HepG2 (cell line): ENCODE results near the gene SLC25A33. TPM values are rescaled to one million over a fixed set of nuclear protein-coding genes. Genes with fewer than 3 reads are reported as not detected.
A peak's percentile ranks its signal among the peaks of the same experiment; 100 is the strongest.

ENCODE experiments used
- AHR ChIP-seq: IDR thresholded peaks from 2 replicates; pipeline ENCODE4 v1.6.1; 2018; ENCODE audit warnings: missing genetic modification reagents, missing compliant biosample characterization
- LRRFIP1 ChIP-seq: sonication (generic); formaldehyde crosslinking; conservative IDR thresholded peaks from 2 replicates; pipeline ENCODE4 v1.4.0; 2020; ENCODE audit warnings: missing genetic modification reagents
- NFE2 ChIP-seq: sonication (generic); formaldehyde crosslinking; IDR thresholded peaks from 2 replicates; pipeline ENCODE4 v1.4.0; 2020; ENCODE audit warnings: missing genetic modification reagents
- SP2 ChIP-seq: sonication (generic); formaldehyde crosslinking; IDR thresholded peaks from 2 replicates; pipeline ENCODE4 v1.5.1; 2020; ENCODE audit warnings: mild to moderate bottlenecking, missing genetic modification reagents
- SP4 ChIP-seq: sonication (generic); formaldehyde crosslinking; IDR thresholded peaks from 2 replicates; pipeline ENCODE4 v1.8.1; 2023; ENCODE audit warnings: mild to moderate bottlenecking, missing genetic modification reagents
- ZFP90 ChIP-seq: sonication (generic); formaldehyde crosslinking; IDR thresholded peaks from 2 replicates; pipeline ENCODE4 v1.8.0; 2022; ENCODE audit warnings: missing genetic modification reagents, mild to moderate bottlenecking, inconsistent platforms, borderline replicate concordance
- ZNF263 ChIP-seq: sonication (generic); formaldehyde crosslinking; IDR thresholded peaks from 2 replicates; pipeline ENCODE4 v1.4.0; 2020; ENCODE audit warnings: missing genetic modification reagents
- ZNF543 ChIP-seq: sonication (generic); formaldehyde crosslinking; IDR thresholded peaks from 2 replicates; pipeline ENCODE4 v1.4.0; 2020; ENCODE audit warnings: mild to moderate bottlenecking, missing genetic modification reagents
- ZNF746 ChIP-seq: sonication (generic); formaldehyde crosslinking; IDR thresholded peaks from 2 replicates; pipeline ENCODE4 v1.8.0; 2022; ENCODE audit warnings: mild to moderate bottlenecking, missing genetic modification reagents
- ZSCAN5A ChIP-seq: sonication (generic); formaldehyde crosslinking; IDR thresholded peaks from 2 replicates; pipeline ENCODE4 v1.8.0; 2022; ENCODE audit warnings: mild to moderate bottlenecking, missing genetic modification reagents, borderline replicate concordance
- polyA plus RNA-seq, 8 experiments: library from polyadenylated mRNA; depleted of rRNA in 3 of 8; stranded (reverse) in 7 of 8; unstranded in 1 of 8; fragments of >200 nt; fragmentation: Illumina TruSeq in 4 of 8; extraction: Trizol in 4 of 8; gene quantifications; 2 replicates each; pipeline versions ENCODE4 v1.2.1 to v1.2.3, GENCODE V29; 2011 to 2016; ENCODE audit warnings: low read depth in 4 of 8, missing spikeins in 1 of 8, mixed read lengths in 1 of 8; ENCODE audit not compliant: insufficient read depth in 1 of 8
- total RNA-seq, 5 experiments: library from RNA; depleted of rRNA; stranded (reverse); fragments of >200 nt; fragmentation: Illumina TruSeq; extraction: Trizol; gene quantifications; 2 replicates each; pipeline ENCODE4 v1.2.3, GENCODE V29; 2016; ENCODE audit warnings: low read depth in 1 of 5
- TF ChIP-seq, protein P1 (sequence below): sonication (generic); formaldehyde crosslinking; IDR thresholded peaks from 2 replicates; pipeline ENCODE4 v1.5.1; 2020; ENCODE audit warnings: missing genetic modification reagents, mild to moderate bottlenecking, borderline replicate concordance
- TF ChIP-seq, protein P2 (sequence below): sonication (generic); formaldehyde crosslinking; IDR thresholded peaks from 2 replicates; pipeline ENCODE4 v1.9.0; 2022; ENCODE audit warnings: low read depth, missing genetic modification reagents
- TF ChIP-seq, protein P3 (sequence below): sonication (generic); formaldehyde crosslinking; IDR thresholded peaks from 2 replicates; pipeline ENCODE4 v1.4.0; 2020; ENCODE audit warnings: mild to moderate bottlenecking, missing genetic modification reagents

The SLC25A33 gene
- total and polyA plus RNA-seq, 2 of the 13 experiments (the other 11 are each of a cell fraction or from before 2014, with no cell fraction given): 15.4 to 50.3 TPM

DNA sequence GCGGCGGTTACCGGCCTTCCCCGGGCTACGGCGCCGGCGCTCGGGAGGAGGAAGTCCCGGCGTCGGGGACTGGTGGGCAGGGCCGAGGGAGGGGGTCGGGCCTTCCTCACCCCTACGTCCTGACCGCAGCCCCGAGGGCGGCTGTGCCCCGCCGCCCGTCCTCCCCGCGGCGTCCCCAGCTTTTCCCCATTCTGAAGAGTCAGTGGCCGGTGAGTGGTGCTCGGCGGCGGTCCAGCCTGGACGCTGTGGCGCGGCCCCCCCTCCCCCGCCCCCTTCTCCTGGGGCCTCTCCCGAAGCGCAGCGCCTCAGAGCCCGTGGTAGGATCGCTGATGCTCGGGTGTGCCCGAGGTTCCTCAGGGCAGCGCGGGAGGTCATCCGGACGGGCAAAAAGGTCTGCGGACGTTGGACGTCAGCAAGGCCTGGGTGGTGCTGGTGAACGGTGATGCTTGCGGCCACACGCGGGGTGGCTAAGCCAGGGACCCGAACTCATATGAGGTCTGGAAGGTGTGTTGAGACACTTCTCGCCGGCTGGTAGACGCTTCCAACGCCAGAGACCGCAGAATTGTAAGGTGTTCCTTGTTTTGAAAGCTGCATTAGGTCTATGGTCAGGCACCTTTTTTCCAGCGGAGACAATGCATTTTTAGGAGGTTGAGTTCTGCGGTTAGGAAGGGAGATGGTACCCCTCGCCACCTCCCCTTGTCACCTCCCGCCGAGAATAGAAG, 725 bp downstream of the SLC25A33 start (continued):
- TF ChIP-seq ZSCAN5A (CRISPR knock-in tag): no peak
- TF ChIP-seq AHR (CRISPR knock-in tag): peak; percentile 42; the same call in 1 of the 2 replicates
- TF ChIP-seq, protein P1, sequence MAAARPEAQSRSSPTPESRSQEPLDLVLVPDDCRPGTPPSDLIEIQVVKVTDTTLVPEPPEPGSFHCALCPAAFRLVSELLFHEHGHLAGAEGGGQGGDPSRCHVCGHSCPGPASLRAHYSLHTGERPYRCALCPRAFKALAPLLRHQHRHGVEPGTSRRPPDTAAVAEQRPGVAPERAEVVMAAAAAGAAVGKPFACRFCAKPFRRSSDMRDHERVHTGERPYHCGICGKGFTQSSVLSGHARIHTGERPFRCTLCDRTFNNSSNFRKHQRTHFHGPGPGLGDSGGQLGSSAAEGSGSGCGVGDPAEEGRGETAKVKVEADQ: no peak
- TF ChIP-seq, protein P2, sequence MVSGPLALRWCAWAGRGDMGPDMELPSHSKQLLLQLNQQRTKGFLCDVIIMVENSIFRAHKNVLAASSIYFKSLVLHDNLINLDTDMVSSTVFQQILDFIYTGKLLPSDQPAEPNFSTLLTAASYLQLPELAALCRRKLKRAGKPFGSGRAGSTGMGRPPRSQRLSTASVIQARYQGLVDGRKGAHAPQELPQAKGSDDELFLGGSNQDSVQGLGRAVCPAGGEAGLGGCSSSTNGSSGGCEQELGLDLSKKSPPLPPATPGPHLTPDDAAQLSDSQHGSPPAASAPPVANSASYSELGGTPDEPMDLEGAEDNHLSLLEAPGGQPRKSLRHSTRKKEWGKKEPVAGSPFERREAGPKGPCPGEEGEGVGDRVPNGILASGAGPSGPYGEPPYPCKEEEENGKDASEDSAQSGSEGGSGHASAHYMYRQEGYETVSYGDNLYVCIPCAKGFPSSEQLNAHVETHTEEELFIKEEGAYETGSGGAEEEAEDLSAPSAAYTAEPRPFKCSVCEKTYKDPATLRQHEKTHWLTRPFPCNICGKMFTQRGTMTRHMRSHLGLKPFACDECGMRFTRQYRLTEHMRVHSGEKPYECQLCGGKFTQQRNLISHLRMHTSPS (CRISPR knock-in tag): no peak
- no peak for TF ChIP-seq ZNF543 (CRISPR knock-in tag)
- TF ChIP-seq LRRFIP1: no peak
- no peak for TF ChIP-seq NFE2
- no peak for TF ChIP-seq SP2 (CRISPR knock-in tag)
- no peak for TF ChIP-seq ZNF746 (CRISPR knock-in tag)
- TF ChIP-seq ZNF263 (CRISPR knock-in tag): peak; percentile 30; the same call in 1 of the 2 replicates
- TF ChIP-seq, protein P3, sequence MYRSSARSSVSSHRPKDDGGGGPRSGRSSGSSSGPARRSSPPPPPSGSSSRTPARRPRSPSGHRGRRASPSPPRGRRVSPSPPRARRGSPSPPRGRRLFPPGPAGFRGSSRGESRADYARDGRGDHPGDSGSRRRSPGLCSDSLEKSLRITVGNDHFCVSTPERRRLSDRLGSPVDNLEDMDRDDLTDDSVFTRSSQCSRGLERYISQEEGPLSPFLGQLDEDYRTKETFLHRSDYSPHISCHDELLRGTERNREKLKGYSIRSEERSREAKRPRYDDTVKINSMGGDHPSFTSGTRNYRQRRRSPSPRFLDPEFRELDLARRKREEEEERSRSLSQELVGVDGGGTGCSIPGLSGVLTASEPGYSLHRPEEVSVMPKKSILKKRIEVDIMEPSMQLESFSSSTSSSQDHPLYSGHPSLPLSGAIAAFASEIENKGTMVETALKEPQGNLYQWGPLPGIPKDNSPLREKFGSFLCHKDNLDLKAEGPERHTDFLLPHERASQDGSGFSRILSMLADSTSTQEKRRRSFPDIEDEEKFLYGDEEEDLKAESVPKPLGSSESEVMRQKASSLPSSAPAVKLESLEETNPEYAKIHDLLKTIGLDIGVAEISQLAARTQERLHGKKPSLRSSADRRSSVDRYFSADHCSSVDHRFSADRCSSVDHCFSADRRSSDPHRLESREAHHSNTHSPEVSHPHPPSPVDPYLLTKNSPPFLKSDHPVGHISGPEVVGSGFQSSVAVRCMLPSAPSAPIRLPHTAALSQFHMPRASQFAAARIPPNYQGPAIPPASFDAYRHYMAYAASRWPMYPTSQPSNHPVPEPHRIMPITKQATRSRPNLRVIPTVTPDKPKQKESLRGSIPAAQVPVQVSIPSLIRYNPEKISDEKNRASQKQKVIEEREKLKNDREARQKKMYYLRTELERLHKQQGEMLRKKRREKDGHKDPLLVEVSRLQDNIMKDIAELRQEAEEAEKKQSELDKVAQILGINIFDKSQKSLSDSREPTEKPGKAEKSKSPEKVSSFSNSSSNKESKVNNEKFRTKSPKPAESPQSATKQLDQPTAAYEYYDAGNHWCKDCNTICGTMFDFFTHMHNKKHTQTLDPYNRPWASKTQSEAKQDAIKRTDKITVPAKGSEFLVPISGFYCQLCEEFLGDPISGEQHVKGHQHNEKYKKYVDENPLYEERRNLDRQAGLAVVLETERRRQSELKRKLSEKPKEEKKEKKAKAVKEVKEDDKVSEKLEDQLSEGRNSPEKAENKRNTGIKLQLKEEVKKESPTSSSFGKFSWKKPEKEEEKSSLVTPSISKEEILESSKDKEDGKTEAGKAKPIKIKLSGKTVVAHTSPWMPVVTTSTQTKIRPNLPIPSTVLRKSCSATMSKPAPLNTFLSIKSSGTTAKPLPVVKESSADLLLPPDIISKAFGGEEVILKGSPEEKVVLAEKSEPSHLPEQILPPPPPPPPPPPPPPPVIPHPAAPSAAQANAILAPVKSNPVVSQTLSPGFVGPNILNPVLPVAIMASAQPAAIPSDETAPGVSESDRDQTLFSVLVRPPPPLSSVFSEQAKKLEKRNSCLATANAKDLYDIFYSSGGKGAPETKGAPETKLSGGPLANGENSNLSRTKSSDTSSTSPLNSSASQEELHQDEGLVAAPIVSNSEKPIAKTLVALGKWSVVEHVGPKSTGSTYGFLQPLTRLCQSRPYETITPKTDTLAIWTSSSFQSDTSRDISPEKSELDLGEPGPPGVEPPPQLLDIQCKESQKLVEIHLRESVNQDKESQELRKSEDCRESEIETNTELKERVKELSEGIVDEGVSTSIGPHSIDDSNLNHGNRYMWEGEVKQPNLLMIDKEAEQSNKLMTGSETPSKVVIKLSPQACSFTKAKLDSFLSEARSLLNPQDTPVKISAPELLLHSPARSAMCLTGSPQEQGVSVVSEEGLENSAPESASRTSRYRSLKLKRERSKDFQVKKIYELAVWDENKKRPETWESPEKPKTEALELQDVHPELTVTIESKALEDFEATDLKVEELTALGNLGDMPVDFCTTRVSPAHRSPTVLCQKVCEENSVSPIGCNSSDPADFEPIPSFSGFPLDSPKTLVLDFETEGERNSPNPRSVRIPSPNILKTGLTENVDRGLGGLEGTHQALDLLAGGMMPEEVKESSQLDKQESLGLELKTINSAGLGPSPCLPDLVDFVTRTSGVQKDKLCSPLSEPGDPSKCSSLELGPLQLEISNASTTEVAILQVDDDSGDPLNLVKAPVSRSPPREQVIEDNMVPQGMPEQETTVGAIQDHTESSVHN (CRISPR knock-in tag): 0 out of 2 replicates have a peak, but pooled peaks have one; percentile 51
- no peak for TF ChIP-seq SP4 (CRISPR knock-in tag)
- no peak for TF ChIP-seq ZFP90 (CRISPR knock-in tag)
